HG02840 (cell line): ENCODE measurements around the gene KDM7A.

Source experiments
- ATAC-seq: cut with Tn5 transposase; IDR thresholded peaks from one replicate; pipeline ENCODE4 v1.9.1; 2021; ENCODE audit warnings: mild to moderate bottlenecking, moderate library complexity, moderate number of reproducible peaks; ENCODE audit not compliant: unreplicated experiment, low FRiP score

The KDM7A gene

DNA sequence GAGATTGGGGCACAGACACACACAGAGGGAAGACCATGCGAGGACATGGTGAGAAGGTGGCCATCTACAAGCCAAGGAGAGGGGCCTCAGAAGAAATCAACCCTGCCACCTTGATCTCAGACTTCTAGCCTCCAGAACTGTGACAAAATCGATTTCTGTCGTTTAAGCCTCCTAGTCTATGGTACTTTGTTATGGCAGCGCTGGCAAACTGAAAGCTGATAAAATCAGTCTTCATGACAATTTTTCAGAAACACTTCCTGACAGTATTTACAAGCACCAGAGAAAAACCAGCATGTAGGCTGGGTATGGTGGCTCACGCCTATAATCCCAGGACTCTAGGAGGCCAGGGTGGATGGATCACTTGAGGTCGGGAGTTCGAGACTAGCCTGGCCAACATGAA is 118.3 kb downstream of the KDM7A start:
- ATAC-seq, result no peak

GRCh38 chr7:140057143-140057535 is 119.6 kb downstream of the KDM7A start:
- ATAC-seq, result no peak

DNA sequence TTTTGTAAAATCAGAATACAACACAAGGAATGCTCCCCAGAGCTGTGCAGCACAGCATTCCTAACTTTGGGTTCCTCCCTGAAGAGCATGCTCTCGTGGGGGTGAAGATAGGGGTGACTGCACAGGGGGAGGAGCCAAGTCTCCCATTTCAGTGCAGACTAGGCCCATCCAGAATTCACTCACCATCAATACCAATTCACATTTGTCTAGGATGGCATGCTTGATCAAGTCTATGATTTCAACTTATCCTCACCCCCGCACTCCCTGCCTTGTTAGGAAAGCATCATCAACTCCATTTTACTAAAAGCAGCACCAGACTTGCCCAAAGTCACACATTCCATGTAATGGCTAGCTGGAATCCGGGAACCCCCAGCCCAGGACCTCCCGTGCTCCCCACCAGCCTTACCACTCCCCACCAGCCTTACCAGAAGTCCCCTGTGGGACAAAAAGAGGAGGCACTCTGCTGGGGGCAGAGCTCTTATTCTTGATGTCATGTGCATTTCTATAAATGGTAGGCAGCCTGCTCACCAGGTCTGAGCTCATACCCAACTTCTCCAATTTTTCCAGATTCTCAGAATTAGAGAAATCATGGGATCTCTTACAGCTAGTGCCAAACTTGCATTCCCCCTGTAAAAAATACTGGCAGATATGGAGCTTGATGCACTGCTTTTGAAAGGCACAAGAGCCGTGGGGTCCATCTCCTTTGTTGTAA is 120.2 kb downstream of the KDM7A start:
- no peak for ATAC-seq

DNA sequence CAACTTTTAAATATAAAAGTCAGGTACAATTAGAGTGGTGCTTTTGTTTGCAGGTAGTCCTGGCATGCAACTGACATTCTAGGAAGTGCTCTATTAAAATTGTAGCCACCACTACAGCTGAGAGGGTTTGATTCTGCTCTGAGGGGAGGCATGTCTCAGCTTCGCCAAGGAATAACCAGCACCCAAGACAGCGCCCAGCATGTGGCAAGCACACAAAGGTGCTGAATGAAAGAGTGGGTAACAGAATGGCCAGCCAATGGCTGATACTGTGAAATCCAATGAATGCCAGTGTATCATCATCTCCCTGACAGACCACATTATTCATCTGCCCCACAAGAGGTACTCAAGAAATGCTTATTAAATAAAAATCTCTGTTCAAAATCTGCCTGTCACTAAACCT is 121.0 kb downstream of the KDM7A start:
- ATAC-seq, result no peak

- ATAC-seq, result no peak
Observed at GRCh38 chr7:140054751-140055150, 122.0 kb downstream of the KDM7A start.

- ATAC-seq, result peak; percentile 91
Observed at GRCh38 chr7:140053812-140054539, 122.8 kb downstream of the KDM7A start.

DNA sequence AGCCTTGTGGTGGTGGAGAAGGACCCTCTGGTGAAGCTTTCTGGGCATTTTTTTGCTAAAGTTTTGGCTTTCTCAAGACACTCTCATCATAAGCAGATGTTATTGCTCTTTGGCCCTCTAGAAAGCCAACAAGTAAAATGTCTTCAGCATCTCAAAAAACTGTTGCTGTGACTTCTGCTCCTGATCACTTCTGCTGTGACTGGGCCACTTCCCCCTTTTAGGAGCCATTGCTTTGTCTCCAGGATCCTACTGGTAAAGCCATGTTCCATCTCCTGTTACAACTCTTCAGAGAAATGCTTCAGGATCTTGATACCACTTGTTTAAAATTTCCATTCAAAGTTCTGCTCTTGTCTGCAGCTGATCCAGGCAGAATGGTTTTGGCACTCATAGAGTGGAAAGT is 125.0 kb downstream of the KDM7A start:
- no peak for ATAC-seq

GRCh38 chr7:140050100-140050499 is 126.7 kb downstream of the KDM7A start:
- ATAC-seq, result no peak

DNA sequence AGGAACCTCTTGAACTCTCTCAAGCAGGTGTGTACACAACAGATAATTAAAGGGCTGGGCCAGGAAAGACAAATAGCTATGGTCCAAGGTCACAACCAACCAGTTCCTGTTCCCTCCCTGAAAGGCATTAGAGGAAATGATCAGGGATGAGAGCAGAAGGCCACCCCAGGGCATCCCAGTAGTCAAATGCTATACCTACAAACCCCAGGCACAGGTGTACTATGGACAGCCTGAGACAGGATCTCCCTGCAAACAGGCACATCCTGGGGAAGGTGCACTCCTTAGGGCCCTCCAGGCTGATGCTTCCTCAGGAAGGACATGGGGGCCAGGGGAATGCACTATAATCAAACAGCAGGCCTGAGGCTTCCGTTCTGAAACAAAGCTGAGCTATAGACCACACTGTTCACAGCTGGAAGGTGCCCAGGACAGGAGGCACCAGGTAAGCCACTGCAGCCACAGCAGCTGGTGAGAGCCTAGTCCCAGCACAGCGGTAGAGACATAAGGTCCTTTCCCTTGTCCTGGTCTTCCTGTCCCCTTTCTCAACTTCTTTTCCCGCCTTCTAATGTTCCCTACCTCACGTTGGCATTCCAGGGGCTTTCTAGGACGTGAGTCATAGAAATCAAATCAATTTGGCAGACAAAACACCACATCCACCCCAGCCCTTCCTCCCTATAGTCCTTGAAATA is 127.3 kb downstream of the KDM7A start:
- ATAC-seq, result no peak

- no peak for ATAC-seq
Observed at GRCh38 chr7:140048989-140049338, 127.8 kb downstream of the KDM7A start.

DNA sequence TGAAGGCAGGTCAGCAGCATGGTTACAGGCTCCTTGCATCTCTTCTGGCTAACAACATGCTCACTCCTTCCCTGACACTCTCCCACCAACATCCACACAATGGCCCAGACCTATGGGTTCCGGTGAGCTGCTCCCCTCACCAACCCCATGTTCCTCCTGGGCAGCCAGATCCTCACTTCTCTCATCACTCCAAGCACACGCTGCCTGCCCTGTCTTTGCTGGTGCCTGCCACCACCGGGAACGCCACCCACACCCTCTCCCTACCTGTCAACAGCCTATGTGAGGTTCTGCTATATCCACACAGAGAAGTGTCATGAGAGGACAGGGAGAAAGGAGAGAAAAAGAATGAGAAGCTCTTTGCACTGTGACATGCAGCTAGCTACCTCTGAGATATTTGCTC is 128.6 kb downstream of the KDM7A start:
- no peak for ATAC-seq

GRCh38 chr7:140047197-140047596 is 129.6 kb downstream of the KDM7A start:
- no peak for ATAC-seq

DNA sequence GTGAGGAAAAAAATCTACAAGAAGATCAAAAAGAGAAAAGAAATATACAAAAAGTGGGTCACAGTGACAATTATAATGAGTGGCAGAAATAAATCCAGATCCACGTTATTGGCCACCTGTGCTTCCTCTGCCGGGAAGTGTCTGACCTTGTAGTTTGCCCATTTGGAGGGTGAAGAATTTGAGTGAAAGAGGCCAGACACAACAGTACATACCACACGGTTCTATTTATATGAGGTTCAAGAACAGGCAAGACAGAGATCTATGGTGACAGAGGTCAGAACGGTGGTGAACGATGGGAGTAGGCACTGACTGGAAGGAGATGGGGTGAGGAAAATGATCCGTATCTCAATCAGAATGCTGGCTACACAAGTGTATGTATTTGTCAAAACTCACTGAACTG is 131.1 kb downstream of the KDM7A start:
- no peak for ATAC-seq

DNA sequence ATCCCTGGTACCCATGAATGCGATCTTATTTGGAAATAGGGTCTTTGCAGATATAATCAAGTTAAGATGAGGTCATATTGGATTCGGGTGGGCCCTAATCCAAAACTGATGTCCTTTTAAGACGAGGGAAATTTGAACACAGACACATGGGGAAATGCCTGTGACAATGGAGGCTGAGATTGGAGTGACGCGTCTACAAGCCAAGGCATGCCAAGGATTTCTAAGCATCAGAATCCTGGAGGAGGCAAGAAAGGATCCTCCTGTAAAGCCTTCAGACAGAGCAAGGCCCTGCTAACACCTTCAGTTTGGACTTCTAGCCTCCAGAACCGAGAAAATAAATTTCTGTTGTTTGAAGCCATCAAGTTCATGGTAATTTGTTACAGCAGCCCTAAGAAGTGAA is 132.5 kb downstream of the KDM7A start:
- ATAC-seq, result no peak

GRCh38 chr7:140042386-140042670 is 134.5 kb downstream of the KDM7A start:
- ATAC-seq, result no peak

DNA sequence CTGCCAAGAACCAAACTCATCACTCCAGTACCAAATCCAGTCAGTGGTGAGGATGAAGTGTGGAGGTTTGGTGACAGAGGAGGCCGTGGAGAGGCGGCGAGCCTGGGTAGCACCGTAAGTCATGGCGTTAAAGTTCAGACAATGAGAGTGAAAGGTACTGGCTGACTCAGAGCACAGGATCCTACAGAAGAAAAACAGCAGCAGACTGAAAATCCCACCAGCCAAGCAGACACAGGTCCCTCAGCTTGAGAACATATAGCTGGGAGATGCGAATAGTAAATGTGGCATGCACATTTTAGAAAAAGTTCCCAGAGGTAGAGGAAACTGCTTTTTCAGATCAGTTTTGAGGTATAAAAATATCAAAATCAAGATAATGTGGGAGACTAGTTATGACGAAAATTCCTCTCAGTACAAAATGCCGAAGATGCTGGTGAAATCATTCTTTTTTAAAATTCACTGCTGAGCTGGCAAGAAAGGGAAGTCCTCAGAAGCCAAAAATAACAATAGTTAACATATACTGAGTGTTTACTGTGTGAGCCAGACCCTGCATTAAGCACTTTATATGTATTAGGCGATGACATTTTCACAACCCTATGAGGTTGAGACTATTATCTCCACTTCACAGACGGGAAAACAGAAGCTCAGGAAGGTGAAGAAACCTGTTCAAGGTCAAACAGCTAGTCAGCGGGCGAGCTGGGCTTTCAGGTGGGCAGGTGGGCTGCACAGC is 135.0 kb downstream of the KDM7A start:
- ATAC-seq, result no peak

DNA sequence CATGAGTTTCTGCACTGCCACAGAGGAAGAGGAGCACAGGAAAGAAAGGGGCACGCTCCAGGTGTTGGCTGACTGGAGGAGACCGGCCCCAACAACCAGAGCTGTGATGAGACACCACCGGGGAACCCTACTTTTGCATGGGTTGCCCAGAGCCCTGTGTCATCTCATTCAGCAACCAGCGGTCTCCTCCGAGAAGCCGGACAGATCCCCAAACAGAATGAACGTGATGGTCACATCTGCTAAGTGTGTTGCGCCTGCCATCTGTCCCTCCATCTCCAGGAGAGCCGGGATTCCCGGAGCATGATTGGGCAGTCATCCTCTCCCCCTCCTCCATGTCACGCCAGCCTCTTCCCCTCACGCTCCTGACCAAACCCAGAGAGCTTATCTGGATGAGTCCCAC is 136.9 kb downstream of the KDM7A start:
- ATAC-seq, result no peak

- no peak for ATAC-seq
Observed at GRCh38 chr7:140039066-140039465, 137.7 kb downstream of the KDM7A start.

- ATAC-seq, result no peak
Observed at GRCh38 chr7:140036224-140036962, 140.4 kb downstream of the KDM7A start.

GRCh38 chr7:140035400-140036223 is 141.2 kb downstream of the KDM7A start:
- ATAC-seq, result no peak
